Heart right ventricle (tissue), 16 donors: ENCODE data around the gene CPSF7. TPM values are rescaled to one million over a fixed set of nuclear protein-coding genes. Genes with fewer than 3 reads are reported as not detected.

ENCODE experiments used
- ATAC-seq, 8 donors: fragments of 200-7000 bp; cut with Tn5 transposase; one replicate each; pipeline ENCODE4 v1.9.1; 2020; ENCODE audit warnings: mild to moderate bottlenecking in 8 of 8, moderate library complexity in 8 of 8, moderate number of reproducible peaks in 1 of 8
- DNase-seq, 2 donors: peaks; one replicate each; pipeline ENCODE4 v3.0.0-alpha.2; 2020
- H3K27ac ChIP-seq, 10 donors: fragments of 200-600 bp; sonication (generic) in 2 of 10; one replicate each; pipeline versions ENCODE4 v1.5.0 to v1.8.0; 2020 to 2022; ENCODE audit warnings: mild to moderate bottlenecking in 3 of 10
- H3K27me3 ChIP-seq, 7 donors: fragments of 200-600 bp; one replicate each; pipeline ENCODE4 v1.8.0; 2021 to 2022; ENCODE audit warnings: mild to moderate bottlenecking in 2 of 7
- H3K36me3 ChIP-seq, 9 donors: fragments of 200-600 bp; sonication (generic) in 1 of 9; one replicate each; pipeline versions ENCODE4 v1.5.0 to v1.8.0; 2020 to 2022; ENCODE audit warnings: mild to moderate bottlenecking in 2 of 9
- H3K4me1 ChIP-seq, 9 donors: fragments of 200-600 bp; sonication (generic) in 1 of 9; one replicate each; pipeline versions ENCODE4 v1.5.0 to v1.8.0; 2020 to 2022; ENCODE audit warnings: mild to moderate bottlenecking in 4 of 9
- H3K4me3 ChIP-seq, 10 donors: fragments of 200-600 bp; sonication (generic) in 2 of 10; one replicate each; pipeline versions ENCODE4 v1.5.0 to v1.8.0; 2020 to 2022; ENCODE audit warnings: mild to moderate bottlenecking in 7 of 10, moderate library complexity in 2 of 10
- H3K9me3 ChIP-seq, 11 donors: fragments of 200-600 bp in 10 of 11; sonication (generic) in 2 of 11; one replicate each; pipeline versions ENCODE4 v1.5.0 to v1.8.0; 2013 to 2022; ENCODE audit warnings: mild to moderate bottlenecking in 2 of 11, control low read depth in 1 of 11, moderate library complexity in 1 of 11
- CTCF ChIP-seq, 9 donors: fragments of 200-600 bp; sonication (generic) in 2 of 9; IDR thresholded peaks; one replicate each; pipeline versions ENCODE4 v1.5.0 to v1.8.0; 2021 to 2022; ENCODE audit warnings: antibody characterized with exemption in 9 of 9, mild to moderate bottlenecking in 5 of 9, moderate library complexity in 1 of 9
- WGBS, 2 donors: extraction: QIAGEN DNeasy Blood & Tissue Kit; methylation state at CpG; one replicate each; pipeline ENCODE4 v1.1.7; 2013; ENCODE audit warnings: inconsistent platforms in 1 of 2; 5-methylcytosine and 5-hydroxymethylcytosine counted together
- intact Hi-C, 10 donors: fragments of 100-400 bp; cut with DNase I; formaldehyde crosslinking; loops; one replicate each; pipeline versions ENCODE4 v1.11.1 to v1.14.2; 2022
- polyA plus RNA-seq, 2 donors: library from polyadenylated mRNA; stranded (reverse); fragments of 200-250 nt; gene quantifications; one replicate each; pipeline ENCODE4 v1.2.3, GENCODE V29; 2013
- total RNA-seq, 10 donors: library from RNA; stranded (reverse); fragmentation: NEBNext Ultra II Directional in 3 of 10; extraction: Animal tissue kit (Norgen Biotek cat#: 25700) in 3 of 10; gene quantifications; one replicate each; pipeline versions ENCODE4 v1.2.1 to v1.2.4, GENCODE V29; 2021 to 2023
- donor health status: Arrhythmogenic right ventricular cardiomyopathy.
- donor health status: ischemic (EF 13 %, LVEDD 7.1; RV severe dilation, severe dysfunction).
- donor health status: healthy with polysubstance abuse.
- donor health status: DM: no; HTN: yes; CAD: no.
- donor health status: DM: no; HTN: no; CAD: no.
- donor health status: ischemic (EF 25% LVEDD 6.9; RV normal size, moderate dysfunction).
- donor health status: ischemic (EF 25% LVEDD 5.7; RV mildly dilated, moderate dysfunction).
- donor health status: healthy.
- donor health status: DM: yes; HTN: yes; CAD: no.
- donor health status: Ischemic cardiomyopathy.
- donor health status: ischemic (EF 35%, LVEDD 5.7; RV mildly dilated, moderate dysfunction).
- donor health status: nonischemic (EF 11% LVEDD 7.7; RV severe dilation, severe dysfunction).
- donor health status: DM: yes; HTN: yes; CAD: no.
- donor health status: PGD.
- donor health status: ischemic (EF 29% LVEDD 5.4; RV normal size, mild dysfunction).
- donor health status: nonischemic (EF 23%, LVEDD 6.1; RV moderate dilation, normal function).

CPSF7 gene
- total and polyA plus RNA-seq, 12 donors, result 22.3 to 51.8 (median 43.3) TPM

- H3K27ac ChIP-seq, result peak overlapping the region in 1 of 10 donors; percentile 31
- no peak for TF ChIP-seq CTCF (IDR thresholded peaks at IDR 0.05)
- ATAC-seq, result no peak
- 64 to 69% methylated on average over 5 of the region's 5 CpGs for WGBS, 2 donors
- intact Hi-C loops, result no loop called here
- no peak for DNase-seq
- H3K27me3 ChIP-seq, result no peaks in the 10 kb centered on the region
- no peak overlapping the region for H3K4me3 ChIP-seq
- H3K4me1 ChIP-seq, result peaks cover 0 to 8% (median 0%) of the 10 kb centered on the region in 9 donors
- H3K9me3 ChIP-seq, result no peaks in the 10 kb centered on the region
- H3K36me3 ChIP-seq, result peaks cover 0 to 98% (median 37%) of the 10 kb centered on the region in 9 donors
Observed at GRCh38 chr11:61404103-61404502, 25.7 kb downstream of the CPSF7 start.

GRCh38 chr11:61403658-61404057, 26.1 kb downstream of the CPSF7 start:
- no peaks in the 10 kb centered on the region for H3K27me3 ChIP-seq
- H3K9me3 ChIP-seq, result no peaks in the 10 kb centered on the region
- peak in 1 of 8 donors; percentile 32 for ATAC-seq
- no peak overlapping the region for H3K4me3 ChIP-seq
- no peak for DNase-seq
- WGBS, 2 donors, result 100% methylated on average over 1 of the region's 1 CpG
- peaks cover 0 to 8% (median 0%) of the 10 kb centered on the region in 9 donors for H3K4me1 ChIP-seq
- peak overlapping the region in 1 of 10 donors; percentile 31 for H3K27ac ChIP-seq
- intact Hi-C loops, result no loop called here
- no peak for TF ChIP-seq CTCF (IDR thresholded peaks at IDR 0.05)
- peaks cover 0 to 98% (median 35%) of the 10 kb centered on the region in 9 donors for H3K36me3 ChIP-seq

- WGBS, 2 donors, result 89 to 95% methylated on average over 2 of the region's 2 CpGs
- peaks cover 0 to 8% (median 0%) of the 10 kb centered on the region in 9 donors for H3K4me1 ChIP-seq
- no peak overlapping the region for H3K27ac ChIP-seq
- no peak overlapping the region for H3K4me3 ChIP-seq
- intact Hi-C loops, result no loop called here
- DNase-seq (no peak), ATAC-seq (no peak)
- H3K27me3 ChIP-seq, result no peaks in the 10 kb centered on the region
- no peak for TF ChIP-seq CTCF (IDR thresholded peaks at IDR 0.05)
- no peaks in the 10 kb centered on the region for H3K9me3 ChIP-seq
- H3K36me3 ChIP-seq, result peaks cover 0 to 98% (median 26%) of the 10 kb centered on the region in 9 donors
Observed at GRCh38 chr11:61401573-61401972, 28.2 kb downstream of the CPSF7 start.

GRCh38 chr11:61401173-61401572, 28.6 kb downstream of the CPSF7 start:
- peaks cover 0 to 98% (median 25%) of the 10 kb centered on the region in 9 donors for H3K36me3 ChIP-seq
- no peak overlapping the region for H3K4me3 ChIP-seq
- H3K27ac ChIP-seq, result no peak overlapping the region
- WGBS, 2 donors, result 93% methylated on average over 2 of the region's 2 CpGs
- no peaks in the 10 kb centered on the region for H3K27me3 ChIP-seq
- no peaks in the 10 kb centered on the region for H3K9me3 ChIP-seq
- DNase-seq, result no peak
- TF ChIP-seq CTCF (IDR thresholded peaks at IDR 0.05), result no peak
- peak in 1 of 8 donors; percentile 30 for ATAC-seq
- peaks cover 0 to 8% (median 0%) of the 10 kb centered on the region in 9 donors for H3K4me1 ChIP-seq
- intact Hi-C loops, result no loop called here
